Measurements from ENCODE around the gene RALGAPA1.

- TF ChIP-seq POLR2AphosphoS5 (IDR thresholded peaks at IDR 0.05) (no peak), EP300 (IDR thresholded peaks at IDR 0.05) (no peak)
- TF ChIP-seq, protein P1, sequence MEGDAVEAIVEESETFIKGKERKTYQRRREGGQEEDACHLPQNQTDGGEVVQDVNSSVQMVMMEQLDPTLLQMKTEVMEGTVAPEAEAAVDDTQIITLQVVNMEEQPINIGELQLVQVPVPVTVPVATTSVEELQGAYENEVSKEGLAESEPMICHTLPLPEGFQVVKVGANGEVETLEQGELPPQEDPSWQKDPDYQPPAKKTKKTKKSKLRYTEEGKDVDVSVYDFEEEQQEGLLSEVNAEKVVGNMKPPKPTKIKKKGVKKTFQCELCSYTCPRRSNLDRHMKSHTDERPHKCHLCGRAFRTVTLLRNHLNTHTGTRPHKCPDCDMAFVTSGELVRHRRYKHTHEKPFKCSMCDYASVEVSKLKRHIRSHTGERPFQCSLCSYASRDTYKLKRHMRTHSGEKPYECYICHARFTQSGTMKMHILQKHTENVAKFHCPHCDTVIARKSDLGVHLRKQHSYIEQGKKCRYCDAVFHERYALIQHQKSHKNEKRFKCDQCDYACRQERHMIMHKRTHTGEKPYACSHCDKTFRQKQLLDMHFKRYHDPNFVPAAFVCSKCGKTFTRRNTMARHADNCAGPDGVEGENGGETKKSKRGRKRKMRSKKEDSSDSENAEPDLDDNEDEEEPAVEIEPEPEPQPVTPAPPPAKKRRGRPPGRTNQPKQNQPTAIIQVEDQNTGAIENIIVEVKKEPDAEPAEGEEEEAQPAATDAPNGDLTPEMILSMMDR (IDR thresholded peaks at IDR 0.05), result no peak
Measured at GRCh38 chr14:35806006-35806907, 2.8 kb downstream of the RALGAPA1 start.

All from suprapubic skin (tissue), 4 donors.